Activated CD8-positive, alpha-beta memory T cell treated with anti-CD3 and anti-CD28 coated beads, Interleukin-2, amount 10 ng/mL, durations not matched to agents 7 days and 5 days (primary cell): ENCODE measurements around the gene PCAT6. TPM values are rescaled to one million over a fixed set of nuclear protein-coding genes. Genes with fewer than 3 reads are reported as not detected.

ENCODE experiments used
- total RNA-seq, 2 experiments: library from RNA; stranded (reverse); gene quantifications; one replicate each; pipeline ENCODE4 v1.2.3, GENCODE V29; 2021

The PCAT6 gene
- total RNA-seq, 2 experiments from 2014 or later: 0.58 to 0.94 TPM

Other genes with a start within 250 kb of the PCAT6 start
- gene SYT2, start 100.5 kb upstream of the PCAT6 start, total RNA-seq: not detected
- 10 to 100 TPM; 31.1 to 69.9 TPM for gene KDM5B, start 2.5 kb upstream of the PCAT6 start, total RNA-seq
- 10 to 100 TPM; 11.5 to 15.3 TPM for gene RABIF, start 78.2 kb downstream of the PCAT6 start, total RNA-seq
- gene KLHL12, start 116.3 kb downstream of the PCAT6 start, total RNA-seq: 10 to 100 TPM; 30.8 to 32.7 TPM
- 10 to 100 TPM; 71.8 to 79.2 TPM for gene ADIPOR1, start 147.4 kb downstream of the PCAT6 start, total RNA-seq
- gene CYB5R1, start 156.3 kb downstream of the PCAT6 start, total RNA-seq: 10 to 100 TPM; 17.5 to 19.2 TPM
- gene TMEM183A, start 196.4 kb downstream of the PCAT6 start, total RNA-seq: 10 to 100 TPM; 75.7 to 78.7 TPM
- 10 to 100 TPM in 1 of 2 experiments, 1 to 10 TPM in 1; 4.6 to 17.9 TPM for gene PPFIA4, start 215.5 kb downstream of the PCAT6 start, total RNA-seq